Right lobe of liver (tissue), 6 donors: Measurements from ENCODE around the gene METTL4. TPM values are rescaled to one million over a fixed set of nuclear protein-coding genes. Genes with fewer than 3 reads are reported as not detected.

Experiments
- ATAC-seq, 4 donors: fragments of 200-7000 bp; cut with Tn5 transposase; one replicate each; pipeline ENCODE4 v1.9.1; 2020; ENCODE audit warnings: mild to moderate bottlenecking in 4 of 4, moderate library complexity in 4 of 4
- DNase-seq, 3 donors: peaks; one replicate each; pipeline ENCODE4 v3.0.0-alpha.2; 2020
- H3K27ac ChIP-seq, 3 donors: fragments of 200-600 bp; one replicate each; pipeline ENCODE4 v1.8.0; 2022
- H3K27me3 ChIP-seq, 2 donors: fragments of 200-600 bp; one replicate each; pipeline ENCODE4 v1.8.0; 2022
- H3K36me3 ChIP-seq, 4 donors: fragments of 200-600 bp; sonication (generic) in 1 of 4; one replicate each; pipeline versions ENCODE4 v1.5.1 to v1.8.0; 2017 to 2022; ENCODE audit warnings: control low read depth in 1 of 4
- H3K4me1 ChIP-seq, 4 donors: fragments of 200-600 bp; sonication (generic) in 1 of 4; one replicate each; pipeline versions ENCODE4 v1.5.1 to v1.8.0; 2017 to 2022; ENCODE audit warnings: control low read depth in 1 of 4
- H3K4me3 ChIP-seq, 3 donors: fragments of 200-600 bp; one replicate each; pipeline ENCODE4 v1.8.0; 2022
- H3K9me3 ChIP-seq, 4 donors: fragments of 200-600 bp; sonication (generic) in 1 of 4; one replicate each; pipeline versions ENCODE4 v1.5.1 to v1.8.0; 2017 to 2022; ENCODE audit warnings: control low read depth in 1 of 4
- CTCF ChIP-seq, 4 donors: fragments of 200-600 bp in 3 of 4; fragments of 450-650 bp in 1 of 4; IDR thresholded peaks; one replicate each; pipeline versions ENCODE4 v1.5.1 to v1.8.0; 2016 to 2022; ENCODE audit warnings: antibody characterized with exemption in 4 of 4, mild to moderate bottlenecking in 2 of 4
- POLR2A ChIP-seq: fragments of 450-650 bp; IDR thresholded peaks from one replicate; pipeline ENCODE4 v1.6.1; 2017; ENCODE audit warnings: antibody characterized with exemption, mild to moderate bottlenecking
- WGBS: methylation state at CpG from one replicate; pipeline ENCODE4 v1.1.6; 2018; ENCODE audit warnings: low coverage, low lambda C conversion rate; ENCODE audit not compliant: insufficient coverage; ENCODE audit errors: missing lambda C conversion rate; 5-methylcytosine and 5-hydroxymethylcytosine counted together
- intact Hi-C, 2 donors: fragments of 100-400 bp; cut with DNase I; formaldehyde crosslinking; loops; one replicate each; pipeline versions ENCODE4 v1.11.2 to v1.14.1; 2022
- total RNA-seq, 6 experiments: library from RNA; depleted of rRNA in 2 of 6; stranded (reverse); fragments of >200 nt in 2 of 6; fragmentation: NEBNext Ultra II Directional in 3 of 6; extraction: Animal tissue kit (Norgen Biotek cat#: 25700) in 3 of 6; gene quantifications; one replicate each; pipeline versions ENCODE4 v1.1.0 to v1.2.4, GENCODE V29; 2016 to 2023
- donor health status: DM: no; HTN: yes; CAD: no.
- donor health status: DM: no; HTN: no; CAD: no.
- donor health status: DM: no; HTN: no; CAD: no.
- donor health status: DM: no; HTN: yes; CAD: no.
- donor health status: DM: no; HTN: yes; CAD: no.

Gene METTL4
- total RNA-seq, 6 experiments from 2014 or later: 3.2 to 4.9 (median 3.3) TPM

- Histone ChIP-seq H3K27ac (no peak overlapping the region), H3K4me3 (no peak overlapping the region), H3K27me3 (no peaks in the 10 kb centered on the region), H3K36me3 (peaks cover 0 to 9% (median 2%) of the 10 kb centered on the region in 4 donors), H3K9me3 (no peaks in the 10 kb centered on the region), H3K4me1 (no peaks in the 10 kb centered on the region)
- 100% methylated on average over 1 of the region's 1 CpG for WGBS
- no peak for DNase-seq
- no peak for ATAC-seq
- intact Hi-C loops: no loop called here
- no peak for TF ChIP-seq CTCF (IDR thresholded peaks at IDR 0.05)
- no peak for TF ChIP-seq POLR2A
Measured at GRCh38 chr18:2559249-2559648, 12.1 kb downstream of the METTL4 start.

GRCh38 chr18:2557536-2557935, 13.8 kb downstream of the METTL4 start:
- H3K27ac ChIP-seq: no peak overlapping the region
- TF ChIP-seq POLR2A (no peak), CTCF (IDR thresholded peaks at IDR 0.05) (no peak)
- DNase-seq (no peak), ATAC-seq (no peak)
- WGBS: no CpG with 5 or more reads among the region's 1 CpG
- H3K4me3 ChIP-seq: no peak overlapping the region
- peaks cover 0 to 7% (median 2%) of the 10 kb centered on the region in 4 donors for H3K36me3 ChIP-seq
- H3K9me3 ChIP-seq: no peaks in the 10 kb centered on the region
- no peaks in the 10 kb centered on the region for H3K27me3 ChIP-seq
- no peaks in the 10 kb centered on the region for H3K4me1 ChIP-seq
- intact Hi-C loops: no loop called here

- intact Hi-C loops: no loop called here
- H3K9me3 ChIP-seq: no peaks in the 10 kb centered on the region
- H3K36me3 ChIP-seq: no peaks in the 10 kb centered on the region
- H3K4me3 ChIP-seq: no peak overlapping the region
- no peak for TF ChIP-seq POLR2A
- no peak for TF ChIP-seq CTCF (IDR thresholded peaks at IDR 0.05)
- H3K27ac ChIP-seq: no peak overlapping the region
- no peaks in the 10 kb centered on the region for H3K4me1 ChIP-seq
- WGBS: 86% methylated on average over 4 of the region's 4 CpGs
- ATAC-seq (no peak), DNase-seq (no peak)
- H3K27me3 ChIP-seq: no peaks in the 10 kb centered on the region
Measured at GRCh38 chr18:2555895-2556294, 15.4 kb downstream of the METTL4 start.

- ATAC-seq (no peak), DNase-seq (no peak)
- TF ChIP-seq POLR2A: no peak
- no peak for TF ChIP-seq CTCF (IDR thresholded peaks at IDR 0.05)
- Histone ChIP-seq H3K9me3 (no peaks in the 10 kb centered on the region), H3K27ac (no peak overlapping the region), H3K36me3 (no peaks in the 10 kb centered on the region), H3K27me3 (no peaks in the 10 kb centered on the region), H3K4me1 (no peaks in the 10 kb centered on the region), H3K4me3 (no peak overlapping the region)
- WGBS: 89% methylated on average over 4 of the region's 4 CpGs
- intact Hi-C loops: no loop called here
Measured at GRCh38 chr18:2554696-2555095, 16.6 kb downstream of the METTL4 start.

GRCh38 chr18:2551425-2551824, 19.9 kb downstream of the METTL4 start:
- Histone ChIP-seq H3K36me3 (no peaks in the 10 kb centered on the region), H3K27me3 (no peaks in the 10 kb centered on the region), H3K9me3 (no peaks in the 10 kb centered on the region), H3K27ac (no peak overlapping the region), H3K4me1 (no peaks in the 10 kb centered on the region), H3K4me3 (no peak overlapping the region)
- ATAC-seq (no peak), DNase-seq (no peak)
- TF ChIP-seq CTCF (IDR thresholded peaks at IDR 0.05) (no peak), POLR2A (no peak)
- 61% methylated on average over 3 of the region's 3 CpGs for WGBS
- intact Hi-C loops: no loop called here
